H1 (cell line): ENCODE results near the gene VCPKMT. TPM values are rescaled to one million over a fixed set of nuclear protein-coding genes. Genes with fewer than 3 reads are reported as not detected.

ENCODE experiments used
- CTCF ChIA-PET: fragments of 300-600 bp; sonication (Branson Sonifier 250); formaldehyde crosslinking; loops from one replicate; lab custom pipeline; 2021; ENCODE audit not compliant: partially characterized antibody; lab: Charles Lee
- POLR2A ChIA-PET: fragments of 300-600 bp; sonication (Branson Sonifier 250); formaldehyde crosslinking; loops from one replicate; lab custom pipeline; 2021; ENCODE audit warnings: inconsistent platforms; ENCODE audit not compliant: partially characterized antibody; lab: Charles Lee
- DNase-seq, 2 experiments: peaks; one replicate each; pipeline versions ENCODE4 v3.0.0 to v3.0.0-alpha.2; 2010 to 2022; ENCODE audit warnings: low spot score in 2 of 2, low read depth in 1 of 2, mixed read lengths in 1 of 2
- FAIRE-seq: peaks from 2 replicates; lab custom pipeline; 2011; peaks lifted over from hg19 to GRCh38; lab: Jason Lieb, UNC
- H2AFZ ChIP-seq: 2 replicates; pipeline ENCODE4 v1.8.1; 2012; ENCODE audit warnings: low read length, inconsistent platforms
- H2AK5ac ChIP-seq: 2 replicates; pipeline ENCODE4 v1.6.1; 2013; ENCODE audit warnings: low read depth, low read length
- H2BK120ac ChIP-seq: replicated peaks from 2 replicates; pipeline ENCODE3; 2013; ENCODE audit warnings: low read depth, low read length, inconsistent platforms
- H2BK12ac ChIP-seq: 2 replicates; pipeline ENCODE4 v1.6.1; 2013; ENCODE audit warnings: low read depth, low read length
- H2BK15ac ChIP-seq: 2 replicates; pipeline ENCODE4 v1.6.1; 2013; ENCODE audit warnings: low read length
- H2BK20ac ChIP-seq: 2 replicates; pipeline ENCODE4 v1.6.1; 2013; ENCODE audit warnings: low read length
- H2BK5ac ChIP-seq: 2 replicates; pipeline ENCODE4 v1.6.1; 2013; ENCODE audit warnings: low read depth, low read length
- H3K14ac ChIP-seq: 2 replicates; pipeline ENCODE4 v1.6.1; 2013; ENCODE audit warnings: inconsistent platforms; ENCODE audit not compliant: insufficient read length
- H3K18ac ChIP-seq: 2 replicates; pipeline ENCODE4 v1.6.1; 2013; ENCODE audit warnings: low read length; ENCODE audit errors: extremely low read depth
- H3K23ac ChIP-seq: 2 replicates; pipeline ENCODE4 v1.6.1; 2013; ENCODE audit warnings: inconsistent platforms; ENCODE audit not compliant: insufficient read length
- H3K23me2 ChIP-seq: 2 replicates; pipeline ENCODE4 v1.6.1; 2013; ENCODE audit warnings: low read depth, low read length
- H3K27ac ChIP-seq: 2 replicates; pipeline ENCODE4 v1.6.1; 2011; ENCODE audit warnings: low read depth, low read length, inconsistent platforms
- H3K27me3 ChIP-seq, 4 experiments: replicated peaks in 1 of 4; 1 replicate in 1 of 4; 2 replicates in 3 of 4; pipeline versions ENCODE4 v1.6.1 to v1.8.1; 2011 to 2013; ENCODE audit warnings: low read length in 3 of 4, mild to moderate bottlenecking in 3 of 4, inconsistent platforms in 2 of 4, mixed read lengths in 2 of 4, moderate library complexity in 1 of 4; ENCODE audit not compliant: control insufficient read depth in 3 of 4, insufficient read depth in 3 of 4; ENCODE audit errors: extremely low read depth in 1 of 4
- H3K36me3 ChIP-seq, 4 experiments: 2 replicates each; pipeline versions ENCODE4 v1.6.1 to v1.8.1; 2011 to 2013; ENCODE audit warnings: mild to moderate bottlenecking in 4 of 4, low read length in 3 of 4, moderate library complexity in 2 of 4, control low read depth in 1 of 4, inconsistent platforms in 1 of 4; ENCODE audit not compliant: insufficient read depth in 4 of 4, control insufficient read depth in 2 of 4
- H3K4ac ChIP-seq: replicated peaks from 2 replicates; pipeline ENCODE3; 2013; ENCODE audit warnings: low read length, low read depth, mixed read lengths, inconsistent platforms; ENCODE audit not compliant: insufficient read length
- H3K4me1 ChIP-seq, 4 experiments: replicated peaks in 1 of 4; 1 replicate in 1 of 4; 2 replicates in 3 of 4; pipeline versions ENCODE4 v1.6.1 to v1.8.1; 2011 to 2013; ENCODE audit warnings: low read length in 3 of 4, inconsistent platforms in 2 of 4, mixed read lengths in 1 of 4; ENCODE audit not compliant: insufficient read depth in 4 of 4, control insufficient read depth in 3 of 4
- H3K4me2 ChIP-seq, 2 experiments: 2 replicates each; pipeline versions ENCODE4 v1.6.1 to v1.8.1; 2011 to 2013; ENCODE audit warnings: low read depth in 2 of 2, low read length in 2 of 2, control low read depth in 1 of 2, inconsistent platforms in 1 of 2, mild to moderate bottlenecking in 1 of 2; ENCODE audit not compliant: insufficient read depth in 1 of 2
- H3K4me3 ChIP-seq, 4 experiments: fragments of 200-600, 300-600 bp in 1 of 4; sonication (generic), shearing (Covaris generic), sonication (Bioruptor Twin) in 1 of 4; 2 replicates each; pipeline versions ENCODE4 v1.5.1 to v1.8.1; 2011 to 2016; ENCODE audit warnings: low read length in 4 of 4, low read depth in 3 of 4, control low read depth in 2 of 4, inconsistent platforms in 2 of 4, mild to moderate bottlenecking in 2 of 4, mixed read lengths in 1 of 4, moderate library complexity in 1 of 4; ENCODE audit not compliant: insufficient read depth in 2 of 4; ENCODE audit errors: extremely low read depth in 1 of 4
- H3K56ac ChIP-seq: replicated peaks from 2 replicates; pipeline ENCODE3; 2013; ENCODE audit warnings: low read depth, mild to moderate bottlenecking, mixed read lengths, low read length, inconsistent platforms; ENCODE audit not compliant: insufficient read length
- H3K79me1 ChIP-seq: 2 replicates; pipeline ENCODE4 v1.6.1; 2013; ENCODE audit warnings: low read depth, low read length, control low read depth
- H3K79me2 ChIP-seq, 2 experiments: 2 replicates each; pipeline versions ENCODE4 v1.6.1 to v1.8.1; 2012 to 2013; ENCODE audit warnings: low read length in 2 of 2, mild to moderate bottlenecking in 2 of 2, inconsistent platforms in 1 of 2; ENCODE audit not compliant: insufficient read depth in 2 of 2, control insufficient read depth in 1 of 2
- H3K9ac ChIP-seq, 4 experiments: replicated peaks in 1 of 4; 1 replicate in 1 of 4; 2 replicates in 3 of 4; pipeline versions ENCODE4 v1.6.1 to v1.8.1; 2011 to 2013; ENCODE audit warnings: low read depth in 3 of 4, low read length in 3 of 4, control low read depth in 2 of 4, mild to moderate bottlenecking in 2 of 4, moderate library complexity in 2 of 4, inconsistent platforms in 1 of 4; ENCODE audit errors: extremely low read depth in 1 of 4
- H3K9me3 ChIP-seq, 2 experiments: 2 replicates each; pipeline versions ENCODE4 v1.6.1 to v1.8.1; 2012 to 2013; ENCODE audit warnings: mild to moderate bottlenecking in 2 of 2, moderate library complexity in 2 of 2, control low read depth in 1 of 2, inconsistent platforms in 1 of 2, low read depth in 1 of 2, low read length in 1 of 2, mixed read lengths in 1 of 2; ENCODE audit not compliant: insufficient read depth in 2 of 2
- H4K20me1 ChIP-seq, 2 experiments: replicated peaks in 1 of 2; 2 replicates each; pipeline versions ENCODE3 to v1.8.1; 2011 to 2013; ENCODE audit warnings: inconsistent platforms in 2 of 2, low read length in 2 of 2, mild to moderate bottlenecking in 1 of 2; ENCODE audit not compliant: insufficient read depth in 2 of 2, control insufficient read depth in 1 of 2
- H4K5ac ChIP-seq: 2 replicates; pipeline ENCODE4 v1.6.1; 2013; ENCODE audit warnings: low read length, low read depth, mixed read lengths, inconsistent platforms; ENCODE audit not compliant: insufficient read length
- H4K8ac ChIP-seq: 2 replicates; pipeline ENCODE4 v1.8.0; 2013; ENCODE audit warnings: mild to moderate bottlenecking, moderate library complexity, low read length, inconsistent platforms; ENCODE audit not compliant: insufficient read depth; ENCODE audit errors: extremely low read depth
- H4K91ac ChIP-seq: replicated peaks from 2 replicates; pipeline ENCODE3; 2013; ENCODE audit warnings: low read length, mixed read lengths, inconsistent platforms; ENCODE audit not compliant: insufficient read length
- POLR2A ChIP-seq, 2 experiments: IDR thresholded peaks; 1 replicate in 1 of 2; 2 replicates in 1 of 2; pipeline ENCODE4 v1.6.1; 2011; ENCODE audit warnings: low read depth in 2 of 2, low read length in 2 of 2, mild to moderate bottlenecking in 2 of 2; ENCODE audit errors: control extremely low read depth in 1 of 2
- WGBS, 2 experiments: shearing (Covaris generic) in 1 of 2; methylation state at CpG; one replicate each; pipeline versions ENCODE4 v1.1.6 to v1.1.7; 2013 to 2015; ENCODE audit warnings: low lambda C conversion rate in 2 of 2, mixed read lengths in 2 of 2, inconsistent platforms in 1 of 2, low coverage in 1 of 2, missing lambda C conversion rate in 1 of 2; ENCODE audit not compliant: insufficient replicate concordance in 2 of 2, insufficient coverage in 1 of 2, insufficient read length in 1 of 2; ENCODE audit errors: extremely low coverage in 1 of 2, missing lambda C conversion rate in 1 of 2; 5-methylcytosine and 5-hydroxymethylcytosine counted together
- polyA plus RNA-seq, 7 experiments: library from polyadenylated mRNA; depleted of rRNA in 3 of 7; stranded (reverse) in 5 of 7; unstranded in 2 of 7; fragments of >200 nt in 5 of 7; fragments of 200-250 nt in 2 of 7; gene quantifications; 1 replicate in 5 of 7; 2 replicates in 1 of 7; 4 replicates in 1 of 7; pipeline versions ENCODE4 v1.2.1 to v1.2.3, GENCODE V29; 2011 to 2013; ENCODE audit warnings: missing spikeins in 2 of 7, mixed read lengths in 2 of 7
- total RNA-seq: library from RNA; stranded (reverse); fragmentation: NEBNext Ultra II Directional; extraction: Animal tissue kit (Norgen Biotek cat#: 25700); gene quantifications from 2 replicates; pipeline ENCODE4 v1.2.1, GENCODE V29; 2021

VCPKMT gene
- total and polyA plus RNA-seq, 2 of the 8 experiments (the other 6 are each of a cell fraction or from before 2014, with no cell fraction given): 3.8 to 7.1 TPM

- H3K23me2 ChIP-seq: no peaks in the 10 kb centered on the region
- no peak for TF ChIP-seq POLR2A (IDR thresholded peaks at IDR 0.05; ENCODE audit: control extremely low read depth in 1 of 2, low read depth in 2 of 2, low read length in 2 of 2)
- no peak overlapping the region for H2AK5ac ChIP-seq
- H3K27me3 ChIP-seq: no peaks in the 10 kb centered on the region; a peak in 1 of 7 replicates
- no peak overlapping the region for H4K5ac ChIP-seq
- H2BK5ac ChIP-seq: no peak overlapping the region
- no peak overlapping the region for H3K4me2 ChIP-seq
- H2BK120ac ChIP-seq: no peak overlapping the region
- H3K56ac ChIP-seq: no peak overlapping the region
- CTCF ChIA-PET: interaction anchor here (0.5 to 1.3 kb wide), 3 partner anchors 199 to 410 kb away, joined by 3 read pairs; no protein-coding TSS in a partner anchor
- H3K4me3 ChIP-seq: no peak overlapping the region
- H2BK15ac ChIP-seq: no peak overlapping the region
- H3K14ac ChIP-seq: no peak overlapping the region
- H3K79me1 ChIP-seq: no peaks in the 10 kb centered on the region
- H3K18ac ChIP-seq: no peak overlapping the region
- H4K20me1 ChIP-seq: no peaks in the 10 kb centered on the region
- H4K91ac ChIP-seq: no peak overlapping the region
- no peak overlapping the region for H2AFZ ChIP-seq
- H2BK12ac ChIP-seq: no peak overlapping the region
- DNase-seq (no peak), FAIRE-seq (no peak)
- POLR2A ChIA-PET: no interaction called here
- 87% methylated on average over 7 of the region's 7 CpGs; no CpG with 5 or more reads in 1 of the 2 experiments for whole genome bisulfite sequencing, 2 experiments
- no peaks in the 10 kb centered on the region for H3K36me3 ChIP-seq
- H2BK20ac ChIP-seq: no peak overlapping the region
- no peak overlapping the region for H3K4ac ChIP-seq
- H3K9ac ChIP-seq: no peak overlapping the region
- H4K8ac ChIP-seq: no peak overlapping the region
- no peaks in the 10 kb centered on the region for H3K4me1 ChIP-seq
- no peak overlapping the region for H3K23ac ChIP-seq
- H3K79me2 ChIP-seq: no peaks in the 10 kb centered on the region
- no peak overlapping the region for H3K27ac ChIP-seq
- H3K9me3 ChIP-seq: no peaks in the 10 kb centered on the region
Measured at GRCh38 chr14:50068496-50068895, 47.9 kb downstream of the VCPKMT start.
